Endodermal cell (in vitro differentiated cells): ENCODE data around the gene C15orf61. TPM values are rescaled to one million over a fixed set of nuclear protein-coding genes. Genes with fewer than 3 reads are reported as not detected.

ENCODE experiments used
- DNase-seq: peaks from one replicate; pipeline ENCODE4 v3.0.0-alpha.2; 2017
- H3K27ac ChIP-seq: 2 replicates; pipeline ENCODE4 v1.5.1; 2013; ENCODE audit warnings: mild to moderate bottlenecking, low read depth, low read length, moderate library complexity
- H3K27me3 ChIP-seq: 2 replicates; pipeline ENCODE4 v1.6.1; 2013; ENCODE audit warnings: mild to moderate bottlenecking, low read length, moderate library complexity; ENCODE audit not compliant: insufficient read depth, control insufficient read depth, poor library complexity, severe bottlenecking
- H3K36me3 ChIP-seq: 2 replicates; pipeline ENCODE4 v1.7.0; 2013; ENCODE audit warnings: mild to moderate bottlenecking, low read length, moderate library complexity; ENCODE audit not compliant: control insufficient read depth, insufficient read depth
- H3K4me1 ChIP-seq: one replicate; pipeline ENCODE4 v1.7.0; 2013; ENCODE audit warnings: low read length; ENCODE audit not compliant: control insufficient read depth, insufficient read depth
- H3K4me3 ChIP-seq: 2 replicates; pipeline ENCODE4 v1.5.1; 2013; ENCODE audit warnings: mild to moderate bottlenecking, low read length, moderate library complexity
- H3K9ac ChIP-seq: 2 replicates; pipeline ENCODE4 v1.6.1; 2013; ENCODE audit warnings: mild to moderate bottlenecking, low read length, moderate library complexity; ENCODE audit not compliant: poor library complexity, severe bottlenecking; ENCODE audit errors: extremely low read depth
- H3K9me3 ChIP-seq: 2 replicates; pipeline ENCODE4 v1.6.1; 2013; ENCODE audit warnings: mild to moderate bottlenecking, low read length, moderate library complexity; ENCODE audit not compliant: control insufficient read depth
- H3K27ac Mint-ChIP-seq: 2 replicates; pipeline ENCODE4 v1.8.0; 2020; ENCODE audit warnings: mixed read lengths
- H3K27me3 Mint-ChIP-seq: 2 replicates; pipeline ENCODE4 v1.8.0; 2021; ENCODE audit warnings: mild to moderate bottlenecking, mixed read lengths; ENCODE audit not compliant: insufficient read depth
- H3K36me3 Mint-ChIP-seq: 2 replicates; pipeline ENCODE4 v1.8.0; 2020; ENCODE audit warnings: low read depth, mixed read lengths
- H3K4me1 Mint-ChIP-seq: 2 replicates; pipeline ENCODE4 v1.8.0; 2020; ENCODE audit warnings: mixed read lengths
- H3K4me3 Mint-ChIP-seq: 2 replicates; pipeline ENCODE4 v1.8.0; 2020; ENCODE audit warnings: mild to moderate bottlenecking, moderate library complexity, mixed read lengths
- H3K9me3 Mint-ChIP-seq: 2 replicates; pipeline ENCODE4 v1.8.0; 2020; ENCODE audit warnings: mild to moderate bottlenecking, mixed read lengths
- WGBS, 2 experiments: methylation state at CpG; one replicate each; pipeline versions ENCODE4 v1.1.5 to v1.1.7; 2013; ENCODE audit warnings: missing lambda C conversion rate in 2 of 2, mixed read lengths in 1 of 2; ENCODE audit not compliant: insufficient coverage in 1 of 2, insufficient read length in 1 of 2; 5-methylcytosine and 5-hydroxymethylcytosine counted together
- total RNA-seq, 2 donors: library from RNA; stranded (reverse); fragmentation: NEBNext Ultra II Directional in 1 of 2; extraction: Animal tissue kit (Norgen Biotek cat#: 25700) in 1 of 2; gene quantifications; 2 replicates in 1 of 2; 3 replicates in 1 of 2; pipeline ENCODE4 v1.2.1, GENCODE V29; 2021
- TF ChIP-seq, protein P1 (sequence below): fragments of 200-600 bp; sonication (generic); conservative IDR thresholded peaks from 2 replicates; pipeline ENCODE4 v1.5.0; 2021; ENCODE audit warnings: antibody characterized with exemption, mild to moderate bottlenecking

The C15orf61 gene
- total RNA-seq, 2 donors from 2014 or later: 3.0 to 3.2 TPM

DNA sequence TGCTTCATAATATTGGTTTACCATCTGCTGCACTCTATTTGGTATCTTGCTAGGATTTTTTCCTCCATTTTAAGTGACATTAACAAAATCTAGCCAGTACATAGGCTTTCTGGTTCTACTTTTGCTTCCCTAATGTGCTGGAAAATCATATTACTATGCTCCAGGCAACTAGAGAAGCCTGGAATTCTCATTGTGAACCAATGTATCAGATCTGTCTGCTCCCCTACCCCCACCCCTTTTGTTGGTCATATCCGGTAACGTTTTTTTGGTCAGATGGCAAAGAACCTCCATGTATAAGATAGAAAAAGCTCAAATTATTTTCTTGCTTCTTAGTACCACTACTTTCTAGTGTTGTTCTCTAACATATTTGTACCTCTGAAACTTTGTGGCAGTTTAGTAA, 38.6 kb downstream of the C15orf61 start:
- TF ChIP-seq, protein P1, sequence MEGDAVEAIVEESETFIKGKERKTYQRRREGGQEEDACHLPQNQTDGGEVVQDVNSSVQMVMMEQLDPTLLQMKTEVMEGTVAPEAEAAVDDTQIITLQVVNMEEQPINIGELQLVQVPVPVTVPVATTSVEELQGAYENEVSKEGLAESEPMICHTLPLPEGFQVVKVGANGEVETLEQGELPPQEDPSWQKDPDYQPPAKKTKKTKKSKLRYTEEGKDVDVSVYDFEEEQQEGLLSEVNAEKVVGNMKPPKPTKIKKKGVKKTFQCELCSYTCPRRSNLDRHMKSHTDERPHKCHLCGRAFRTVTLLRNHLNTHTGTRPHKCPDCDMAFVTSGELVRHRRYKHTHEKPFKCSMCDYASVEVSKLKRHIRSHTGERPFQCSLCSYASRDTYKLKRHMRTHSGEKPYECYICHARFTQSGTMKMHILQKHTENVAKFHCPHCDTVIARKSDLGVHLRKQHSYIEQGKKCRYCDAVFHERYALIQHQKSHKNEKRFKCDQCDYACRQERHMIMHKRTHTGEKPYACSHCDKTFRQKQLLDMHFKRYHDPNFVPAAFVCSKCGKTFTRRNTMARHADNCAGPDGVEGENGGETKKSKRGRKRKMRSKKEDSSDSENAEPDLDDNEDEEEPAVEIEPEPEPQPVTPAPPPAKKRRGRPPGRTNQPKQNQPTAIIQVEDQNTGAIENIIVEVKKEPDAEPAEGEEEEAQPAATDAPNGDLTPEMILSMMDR: no peak
- 83% methylated on average over 1 to 2 of the region's 2 CpGs for WGBS, 2 experiments
- Histone ChIP-seq H3K9me3 (peaks cover 12% of the 10 kb centered on the region), H3K4me3 (no peak overlapping the region), H3K4me1 (no peaks in the 10 kb centered on the region), H3K9ac (no peak overlapping the region), H3K27me3 (no peaks in the 10 kb centered on the region), H3K36me3 (peaks cover 6% of the 10 kb centered on the region), H3K27ac (no peak overlapping the region)
- no peak overlapping the region for H3K27ac Mint-ChIP-seq
- no peaks in the 10 kb centered on the region for H3K27me3 Mint-ChIP-seq
- H3K36me3 Mint-ChIP-seq: peaks cover 14% of the 10 kb centered on the region
- peaks cover 3% of the 10 kb centered on the region for H3K9me3 Mint-ChIP-seq
- H3K4me1 Mint-ChIP-seq: peaks cover 16% of the 10 kb centered on the region
- DNase-seq: no peak
- no peak overlapping the region for H3K4me3 Mint-ChIP-seq

DNA sequence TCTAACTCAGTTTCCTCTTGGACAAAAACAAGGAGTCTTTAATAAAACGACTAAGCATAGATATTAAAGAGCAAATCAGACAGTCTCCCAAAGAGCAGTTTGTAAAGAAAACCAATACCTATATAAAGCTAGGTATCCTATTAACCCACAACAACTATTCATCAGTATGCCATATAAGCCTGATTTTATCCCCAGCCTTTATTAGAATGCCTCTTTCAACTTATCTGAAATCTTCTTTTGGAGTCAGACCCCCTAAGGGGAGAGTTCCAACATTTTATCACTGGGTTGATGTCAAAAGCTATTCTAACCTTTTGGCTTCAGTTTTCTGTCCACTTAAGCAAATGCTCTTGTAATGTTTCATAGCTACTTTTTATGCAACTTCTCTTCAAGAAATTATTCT, 39.4 kb downstream of the C15orf61 start:
- no peak for DNase-seq
- Histone ChIP-seq H3K36me3 (peaks cover 6% of the 10 kb centered on the region), H3K4me3 (no peak overlapping the region), H3K9me3 (peaks cover 12% of the 10 kb centered on the region), H3K9ac (no peak overlapping the region), H3K27me3 (no peaks in the 10 kb centered on the region), H3K4me1 (no peaks in the 10 kb centered on the region), H3K27ac (no peak overlapping the region)
- Mint-ChIP-seq H3K4me3 (no peak overlapping the region), H3K36me3 (peaks cover 8% of the 10 kb centered on the region), H3K27ac (no peak overlapping the region), H3K9me3 (peaks cover 3% of the 10 kb centered on the region), H3K27me3 (no peaks in the 10 kb centered on the region), H3K4me1 (peaks cover 16% of the 10 kb centered on the region)
- WGBS, 2 experiments: 78 to 96% methylated on average over 1 of the region's 1 CpG
- TF ChIP-seq, protein P1: no peak

- Histone ChIP-seq H3K27ac (no peak overlapping the region), H3K4me3 (no peak overlapping the region), H3K4me1 (no peaks in the 10 kb centered on the region), H3K9me3 (peaks cover 8% of the 10 kb centered on the region), H3K36me3 (no peaks in the 10 kb centered on the region), H3K27me3 (no peaks in the 10 kb centered on the region), H3K9ac (no peak overlapping the region)
- TF ChIP-seq, protein P1: no peak
- WGBS, 2 experiments: 100% methylated on average over 2 of the region's 5 CpGs
- Mint-ChIP-seq H3K27me3 (no peaks in the 10 kb centered on the region), H3K4me3 (no peak overlapping the region), H3K36me3 (peaks cover 11% of the 10 kb centered on the region), H3K4me1 (peaks cover 16% of the 10 kb centered on the region), H3K27ac (no peak overlapping the region), H3K9me3 (peaks cover 3% of the 10 kb centered on the region)
- DNase-seq: no peak
Observed at GRCh38 chr15:67563092-67563491, 42.2 kb downstream of the C15orf61 start.
